NCI-H1417 (cell line): ENCODE results near the gene BAG5.
"Not testable (repeated sequence)": the region's sequence is repeated elsewhere in the genome, so short reads cannot be mapped to it uniquely, and the experiment has no call there.

Experiments
- DNase-seq, 3 experiments: peaks; one replicate each; lab custom pipeline; 2025; lab: John Stamatoyannopoulos, UW

The BAG5 gene

DNA sequence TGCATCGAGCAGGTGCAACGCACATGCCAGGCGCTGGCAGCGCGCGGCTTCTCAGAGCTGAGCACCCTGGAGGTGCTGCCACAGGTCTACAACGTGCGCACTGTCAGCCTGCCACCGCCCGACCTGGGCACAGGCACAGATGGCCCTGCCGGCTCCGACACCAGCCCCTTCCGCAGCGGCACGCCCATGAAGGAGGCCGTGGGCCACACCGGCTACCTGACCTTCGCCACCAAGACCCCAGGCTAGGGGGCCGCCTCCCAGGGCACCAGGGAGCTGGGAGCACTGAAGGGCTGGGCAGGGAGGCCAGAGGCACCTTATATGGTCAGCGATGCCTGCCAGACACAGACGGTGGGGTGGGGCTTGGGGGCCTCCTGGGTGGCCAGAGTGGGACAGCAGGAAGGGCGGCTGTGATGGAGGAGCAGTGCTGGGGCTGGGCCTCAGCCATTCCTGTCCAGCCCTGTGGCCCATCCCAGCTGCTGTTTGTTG is 27.8 kb downstream of the BAG5 start:
- DNase-seq, result no peak

- no peak for DNase-seq
Observed at GRCh38 chr14:103533999-103534575, 28.4 kb downstream of the BAG5 start.

GRCh38 chr14:103533137-103533998 is 29.1 kb downstream of the BAG5 start:
- DNase-seq, result no peak

- no peak for DNase-seq
Observed at GRCh38 chr14:103532216-103533136, 30.0 kb downstream of the BAG5 start.

DNA sequence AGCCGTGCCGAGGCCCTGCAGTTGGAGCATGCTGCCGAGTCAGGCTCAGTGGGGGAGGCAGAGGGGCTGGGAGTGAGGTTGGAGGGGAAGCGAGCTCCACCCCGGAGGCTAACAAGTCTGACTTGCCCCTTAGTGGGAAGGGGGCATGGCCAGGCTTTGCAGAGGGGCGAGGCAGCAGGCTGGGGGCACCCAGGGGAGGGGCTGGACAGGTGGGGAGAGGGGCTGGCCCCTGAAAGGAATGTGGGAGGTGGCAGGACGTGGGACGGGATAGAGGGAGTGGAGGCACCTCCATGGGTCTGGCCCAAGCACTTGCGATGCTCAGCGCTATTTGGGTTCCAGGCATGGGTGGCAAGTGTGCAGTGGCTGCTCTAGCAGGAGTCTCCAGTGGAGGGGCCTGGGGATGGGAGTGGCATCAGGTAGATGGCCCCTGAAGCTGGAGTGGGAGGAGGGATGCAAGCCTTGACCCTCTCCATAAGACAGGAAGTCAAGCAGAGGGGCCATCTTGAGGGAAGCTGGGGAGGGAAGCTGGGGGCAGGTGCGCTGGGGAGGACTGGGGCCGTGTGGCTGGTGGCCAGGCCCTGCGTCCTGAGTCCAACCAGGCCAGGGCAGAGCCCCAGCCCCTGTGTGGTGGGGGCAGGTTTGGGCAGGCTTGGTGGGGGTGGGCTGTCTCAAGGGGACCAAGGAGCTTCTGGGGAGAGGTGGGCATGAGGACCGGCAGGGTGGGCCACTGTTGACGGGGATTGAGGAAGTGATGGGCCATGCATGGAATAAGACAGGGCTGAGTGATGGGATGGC is 30.8 kb downstream of the BAG5 start:
- DNase-seq, result no peak

DNA sequence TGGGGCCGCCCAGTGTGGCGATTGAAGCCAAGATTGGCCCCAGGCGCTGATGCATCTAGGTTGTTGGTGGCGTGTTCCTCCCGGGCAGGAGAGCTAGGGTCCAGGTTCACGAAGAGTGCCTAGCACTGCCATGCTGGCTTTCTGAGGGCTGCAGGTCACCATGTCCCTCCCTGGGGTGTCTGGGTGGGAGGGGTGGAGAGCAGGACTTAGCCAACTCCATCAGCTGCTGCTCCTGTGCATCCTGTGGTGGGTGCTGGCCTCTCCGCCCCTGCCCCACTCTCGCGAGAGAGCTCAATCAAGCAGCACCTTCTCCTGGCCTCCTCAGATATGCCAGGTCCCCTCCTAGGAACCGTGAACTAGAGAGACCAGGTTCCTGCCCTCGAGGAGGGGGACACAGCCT is 31.6 kb downstream of the BAG5 start:
- no peak for DNase-seq

GRCh38 chr14:103530390-103530789 is 32.1 kb downstream of the BAG5 start:
- no peak for DNase-seq

GRCh38 chr14:103529383-103530365 is 32.8 kb downstream of the BAG5 start:
- DNase-seq, result no peak

DNA sequence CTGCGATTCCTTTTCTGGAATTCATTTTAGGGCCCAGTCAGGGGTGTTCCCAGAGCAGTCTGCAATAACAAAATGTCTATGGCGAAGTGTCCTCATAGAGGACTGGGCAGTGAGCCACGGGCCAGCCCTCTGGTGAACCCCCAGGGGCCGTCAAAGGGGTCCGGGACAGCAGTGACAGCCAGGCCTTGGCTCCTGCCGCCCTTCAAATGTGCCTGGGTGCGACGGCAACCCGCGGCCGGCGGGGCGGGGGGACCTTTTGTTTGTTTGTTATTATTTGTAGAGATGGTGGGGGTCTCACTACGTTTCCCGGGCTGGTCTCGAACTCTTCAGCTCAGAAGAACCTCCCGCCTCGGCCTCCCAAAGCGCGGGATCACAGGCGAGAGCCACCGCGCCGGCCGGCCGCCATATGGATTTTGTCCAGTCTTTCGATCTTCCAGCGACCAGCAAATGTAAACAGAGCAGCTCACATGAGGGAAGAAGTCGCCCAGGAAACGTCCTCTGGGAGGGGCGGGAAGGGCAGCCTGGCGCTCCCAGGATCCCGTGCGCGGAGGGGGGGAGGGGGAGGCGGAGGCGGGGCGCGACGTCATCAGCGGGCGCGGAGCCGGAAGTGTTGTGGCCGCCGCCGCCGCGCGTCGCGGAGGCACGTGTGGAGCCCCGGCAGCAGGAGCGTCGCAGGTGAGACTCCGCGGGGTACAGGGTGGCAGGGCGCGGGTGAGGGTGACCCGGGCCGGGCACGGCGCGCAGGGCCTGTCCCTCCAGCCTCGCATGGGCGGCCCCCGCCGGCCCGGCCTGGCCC is 33.7 kb downstream of the BAG5 start, which contains the start of gene TRMT61A:
TRMT61A (plus strand) TSS at position 610 of the 796 bp plus-strand sequence. CDS start 783 bp downstream, outside the sequence.
- DNase-seq, result peak; percentile 88 to 96 (median 92)

DNA sequence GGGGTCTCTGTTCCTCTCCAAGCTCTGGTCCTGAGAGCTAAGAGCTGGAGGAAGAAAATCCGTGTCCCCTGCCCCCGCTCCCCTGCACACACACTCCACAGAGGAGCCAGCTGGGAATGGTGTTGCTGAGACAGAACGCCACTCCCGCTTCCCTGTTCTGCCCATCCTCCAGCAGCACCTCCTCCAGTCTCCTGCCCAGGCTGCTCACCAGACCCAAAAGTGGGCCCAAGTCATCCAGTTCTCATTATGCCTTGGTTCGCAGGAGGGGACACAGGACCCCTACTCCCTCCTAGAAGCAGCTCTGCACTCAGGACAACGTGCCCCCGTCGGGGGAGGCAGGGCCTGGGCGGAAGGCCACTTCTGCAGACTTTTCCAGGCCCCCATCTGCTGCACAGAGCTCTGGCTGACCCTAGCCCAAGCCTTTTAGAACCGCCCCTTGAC is 34.3 kb downstream of the BAG5 start:
- peak; percentile 14 to 66 (median 45) for DNase-seq

GRCh38 chr14:103527408-103528145 is 34.9 kb downstream of the BAG5 start:
- no peak for DNase-seq

GRCh38 chr14:103526914-103527248 is 35.6 kb downstream of the BAG5 start:
- no peak for DNase-seq

DNA sequence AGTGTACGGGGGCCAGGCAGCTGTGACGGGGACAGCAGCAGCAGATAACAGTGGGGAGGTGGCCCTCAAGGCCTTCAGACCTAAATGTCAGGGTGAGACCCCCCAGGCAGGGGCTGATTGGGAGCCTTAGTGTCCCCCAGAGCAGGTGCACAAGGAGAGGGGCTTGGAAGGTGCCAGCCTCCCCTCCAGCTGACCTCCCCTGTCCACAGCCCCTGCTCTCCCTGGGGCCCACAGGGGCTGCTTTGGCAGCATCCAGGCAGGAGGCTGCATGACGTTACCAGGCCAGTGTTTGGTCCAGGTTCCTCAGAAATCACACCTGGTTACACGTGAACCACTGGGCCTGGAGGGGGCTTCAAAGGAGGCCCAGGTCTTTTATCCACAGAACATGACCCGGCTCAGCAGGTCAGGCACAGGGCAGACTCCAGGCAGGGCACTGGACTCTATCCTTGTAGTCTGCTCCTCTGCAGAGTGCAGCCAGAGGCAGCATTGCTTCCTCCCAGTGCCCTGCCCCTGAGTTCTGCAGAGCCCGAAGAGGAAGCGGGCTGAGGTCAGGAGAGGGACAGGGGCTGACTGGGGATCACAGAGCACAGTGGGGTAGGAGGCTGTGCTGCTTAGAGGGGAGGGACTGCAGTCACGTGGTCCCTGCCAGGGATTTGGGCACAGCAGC is 36.1 kb downstream of the BAG5 start:
- no peak for DNase-seq

GRCh38 chr14:103525430-103526246 is 36.8 kb downstream of the BAG5 start:
- not testable (repeated sequence) for DNase-seq

DNA sequence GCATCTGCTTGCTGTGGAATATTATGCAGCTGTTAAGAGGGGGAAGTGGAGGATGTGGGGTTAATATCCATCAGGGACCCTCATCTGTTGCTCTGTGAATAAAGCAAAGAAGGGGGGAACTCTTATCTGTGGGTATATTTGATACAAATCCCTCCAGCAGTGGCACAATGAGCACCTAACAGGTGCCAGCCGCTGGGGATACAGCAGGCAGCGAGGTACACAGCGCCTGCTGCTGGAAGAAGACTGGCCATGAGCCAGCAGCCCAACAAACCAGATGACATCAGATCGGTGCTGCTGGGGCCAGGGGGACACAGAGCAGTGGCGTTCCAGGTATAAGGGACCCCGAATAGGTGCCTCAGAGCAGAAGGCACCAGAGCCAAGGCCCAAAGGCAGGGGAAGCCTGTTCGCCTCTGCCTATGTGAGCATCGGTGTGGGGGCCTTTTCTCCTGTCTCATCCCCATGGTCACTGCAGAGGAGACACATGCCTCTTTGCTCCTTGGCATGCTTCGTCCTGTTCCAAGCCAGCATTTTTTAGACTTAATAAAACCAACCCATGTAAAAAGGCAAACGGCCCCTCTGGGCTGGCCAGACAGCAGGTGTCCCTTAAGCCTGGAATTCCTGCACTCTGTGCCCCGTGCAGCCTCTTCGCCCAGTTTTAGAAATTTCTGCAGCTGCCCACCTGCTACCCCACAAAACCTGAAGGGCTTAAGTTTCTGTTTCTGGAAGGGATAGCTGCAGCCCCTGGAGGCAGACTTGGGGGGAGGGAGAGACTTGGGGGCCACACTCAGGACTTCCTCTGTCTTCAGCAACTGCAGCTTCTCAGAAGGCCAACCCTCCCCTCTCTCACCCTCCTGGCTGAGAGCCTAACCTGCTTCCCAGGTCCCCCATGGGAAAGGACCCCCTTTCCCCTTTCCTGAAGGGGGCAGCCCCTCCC is 38.2 kb downstream of the BAG5 start:
- DNase-seq, result no peak

- DNase-seq, result no peak
Observed at GRCh38 chr14:103523575-103523954, 38.9 kb downstream of the BAG5 start.
